K562 (cell line): Measurements from ENCODE around the gene KLHDC10. TPM values are rescaled to one million over a fixed set of nuclear protein-coding genes. Genes with fewer than 3 reads are reported as not detected.
A peak's percentile ranks its signal among the peaks of the same experiment; 100 is the strongest.

ENCODE experiments used
- ATF1 ChIP-seq, 2 experiments: fragments of 450-650 bp in 1 of 2; IDR thresholded peaks; 2 replicates each; pipeline ENCODE4 v1.6.1; 2016; ENCODE audit warnings: missing compliant biosample characterization in 1 of 2, missing genetic modification characterization in 1 of 2
- CBFA2T3 ChIP-seq: fragments of 450-650 bp; IDR thresholded peaks from 2 replicates; pipeline ENCODE4 v1.6.1; 2017
- GATAD2A ChIP-seq: fragments of 450-650 bp; IDR thresholded peaks from 2 replicates; pipeline ENCODE4 v1.6.1; 2017
- HDGF ChIP-seq: fragments of 450-650 bp; IDR thresholded peaks from 2 replicates; pipeline ENCODE4 v1.6.1; 2016
- KDM1A ChIP-seq, 2 experiments: fragments of 450-650 bp; IDR thresholded peaks; 2 replicates each; pipeline ENCODE4 v1.6.1; 2016; ENCODE audit warnings: mild to moderate bottlenecking in 2 of 2
- MCM3 ChIP-seq: fragments of 450-650 bp; IDR thresholded peaks from 2 replicates; pipeline ENCODE4 v1.6.1; 2016
- NR2C2 ChIP-seq, 2 experiments: fragments of 200-800 bp in 1 of 2; sonication (Bioruptor generic) in 1 of 2; sonication (generic) in 1 of 2; formaldehyde crosslinking in 1 of 2; IDR thresholded peaks; 2 replicates each; pipeline versions ENCODE4 v1.6.1 to v1.8.0; 2016 to 2022; ENCODE audit warnings: mild to moderate bottlenecking in 1 of 2, missing compliant biosample characterization in 1 of 2, missing genetic modification characterization in 1 of 2, missing genetic modification reagents in 1 of 2
- SAFB ChIP-seq: fragments of 200-400 bp; formaldehyde crosslinking; IDR thresholded peaks from 2 replicates; pipeline ENCODE4 v1.6.1; 2017; ENCODE audit warnings: low read depth, low read length, borderline replicate concordance
- SMARCA5 ChIP-seq: fragments of 450-650 bp; IDR thresholded peaks from 2 replicates; pipeline ENCODE4 v1.6.1; 2016
- TBL1XR1 ChIP-seq, 2 experiments: IDR thresholded peaks; 2 replicates each; pipeline ENCODE4 v1.6.1; 2012; ENCODE audit warnings: improper control_type of control experiment in 2 of 2, low read length in 2 of 2, mild to moderate bottlenecking in 1 of 2
- ZFX ChIP-seq: sonication (generic); formaldehyde crosslinking; IDR thresholded peaks from 2 replicates; pipeline ENCODE4 v1.8.0; 2022; ENCODE audit warnings: mild to moderate bottlenecking, missing genetic modification reagents, moderate library complexity
- ZKSCAN1 ChIP-seq: fragments of 150-350 bp; IDR thresholded peaks from 2 replicates; pipeline ENCODE4 v1.6.1; 2016; ENCODE audit warnings: low read depth, low read length
- polyA plus RNA-seq, 8 experiments: library from polyadenylated mRNA; depleted of rRNA in 4 of 8; stranded (reverse) in 5 of 8; unstranded in 3 of 8; fragments of >200 nt; fragmentation: Nextera tagmentation in 2 of 8; fragmentation: Illumina TruSeq in 1 of 8; extraction: Ambion mirVana in 2 of 8; extraction: Trizol in 1 of 8; gene quantifications; 2 replicates each; pipeline versions ENCODE4 v1.2.1 to v1.2.3, GENCODE V29; 2011 to 2014; ENCODE audit warnings: inconsistent platforms in 1 of 8, missing spikeins in 1 of 8
- total RNA-seq, 7 experiments: library from RNA; depleted of rRNA in 6 of 7; stranded (reverse); fragments of >200 nt in 6 of 7; fragmentation: Illumina TruSeq in 2 of 7; extraction: Trizol in 2 of 7; gene quantifications; 2 replicates each; pipeline versions ENCODE4 v1.2.1 to v1.2.3, GENCODE V29; 2011 to 2021; ENCODE audit warnings: low replicate concordance in 1 of 7
- TF ChIP-seq, protein P1 (sequence below), 2 experiments: IDR thresholded peaks in 1 of 2; conservative IDR thresholded peaks in 1 of 2; 2 replicates each; pipeline ENCODE4 v1.6.1; 2016; ENCODE audit warnings: low read depth in 2 of 2, mild to moderate bottlenecking in 1 of 2, missing compliant biosample characterization in 1 of 2, missing genetic modification characterization in 1 of 2, moderate library complexity in 1 of 2
- TF ChIP-seq, protein P2 (sequence below), 2 experiments: fragments of 450-650 bp in 1 of 2; IDR thresholded peaks; 2 replicates each; pipeline ENCODE4 v1.6.1; 2011 to 2017; ENCODE audit warnings: low read depth in 2 of 2, antibody characterized with exemption in 1 of 2, borderline replicate concordance in 1 of 2, low read length in 1 of 2, mild to moderate bottlenecking in 1 of 2, mixed read lengths in 1 of 2; ENCODE audit not compliant: control insufficient read depth in 1 of 2
- TF ChIP-seq, protein P3 (sequence below): sonication (generic); formaldehyde crosslinking; IDR thresholded peaks from 2 replicates; pipeline ENCODE4 v1.8.0; 2022; ENCODE audit warnings: mild to moderate bottlenecking, missing genetic modification reagents
- TF ChIP-seq, protein P4 (sequence below): sonication (generic); formaldehyde crosslinking; IDR thresholded peaks from 2 replicates; pipeline ENCODE4 v1.8.1; 2023; ENCODE audit warnings: mild to moderate bottlenecking, missing genetic modification reagents

The KLHDC10 gene
- total and polyA plus RNA-seq, 9 of the 15 experiments (the other 6 are each of a cell fraction or from before 2014, with no cell fraction given), result 9.8 to 80.5 (median 31.4) TPM

DNA sequence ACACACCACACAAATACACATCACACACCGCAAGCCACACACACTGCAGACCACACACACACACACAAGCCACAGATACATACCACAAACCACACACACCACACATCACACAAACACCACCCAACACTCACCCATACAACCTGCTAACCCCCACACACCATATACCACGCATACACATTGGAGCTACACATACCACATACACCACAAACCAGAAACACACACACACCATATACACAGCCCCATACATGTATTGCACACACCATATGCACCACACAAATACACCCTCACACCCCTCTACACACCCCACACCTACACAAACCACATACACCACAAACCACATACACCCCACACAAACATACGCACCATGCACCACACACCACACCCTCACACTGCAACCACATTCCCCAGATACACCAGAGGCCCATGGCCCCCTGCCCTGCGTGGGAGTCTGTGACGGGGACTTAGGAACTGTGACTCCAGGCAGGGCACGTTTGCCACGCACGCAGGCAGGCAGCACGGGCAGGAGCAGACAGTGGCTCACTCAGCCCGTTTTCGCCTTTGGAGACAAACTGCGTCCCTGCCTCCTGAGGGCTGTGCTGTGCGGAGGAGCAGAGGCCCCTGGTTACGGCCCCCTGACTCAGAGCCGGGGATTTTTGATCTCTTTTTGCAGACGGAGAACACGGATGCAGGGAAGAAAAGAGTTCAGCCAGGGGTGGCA is 82.3 kb downstream of the KLHDC10 start (continued):
- TF ChIP-seq, protein P1, sequence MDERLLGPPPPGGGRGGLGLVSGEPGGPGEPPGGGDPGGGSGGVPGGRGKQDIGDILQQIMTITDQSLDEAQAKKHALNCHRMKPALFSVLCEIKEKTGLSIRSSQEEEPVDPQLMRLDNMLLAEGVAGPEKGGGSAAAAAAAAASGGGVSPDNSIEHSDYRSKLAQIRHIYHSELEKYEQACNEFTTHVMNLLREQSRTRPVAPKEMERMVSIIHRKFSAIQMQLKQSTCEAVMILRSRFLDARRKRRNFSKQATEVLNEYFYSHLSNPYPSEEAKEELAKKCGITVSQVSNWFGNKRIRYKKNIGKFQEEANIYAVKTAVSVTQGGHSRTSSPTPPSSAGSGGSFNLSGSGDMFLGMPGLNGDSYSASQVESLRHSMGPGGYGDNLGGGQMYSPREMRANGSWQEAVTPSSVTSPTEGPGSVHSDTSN (CRISPR knock-in tag; IDR thresholded peaks at IDR 0.05; ENCODE audit: low read depth), result no peak
- TF ChIP-seq, protein P1 (tag; conservative IDR thresholded peaks at IDR 0.05; ENCODE audit: low read depth), result no peak
- no peak for TF ChIP-seq ZKSCAN1
- TF ChIP-seq MCM3, result peak; percentile 85; the same call in 1 of the 2 replicates
- 0 out of 4 replicates have a peak, but pooled peaks of 1 of the 2 experiments have one; percentile 33 for TF ChIP-seq KDM1A (IDR thresholded peaks at IDR 0.05)
- TF ChIP-seq, protein P2, sequence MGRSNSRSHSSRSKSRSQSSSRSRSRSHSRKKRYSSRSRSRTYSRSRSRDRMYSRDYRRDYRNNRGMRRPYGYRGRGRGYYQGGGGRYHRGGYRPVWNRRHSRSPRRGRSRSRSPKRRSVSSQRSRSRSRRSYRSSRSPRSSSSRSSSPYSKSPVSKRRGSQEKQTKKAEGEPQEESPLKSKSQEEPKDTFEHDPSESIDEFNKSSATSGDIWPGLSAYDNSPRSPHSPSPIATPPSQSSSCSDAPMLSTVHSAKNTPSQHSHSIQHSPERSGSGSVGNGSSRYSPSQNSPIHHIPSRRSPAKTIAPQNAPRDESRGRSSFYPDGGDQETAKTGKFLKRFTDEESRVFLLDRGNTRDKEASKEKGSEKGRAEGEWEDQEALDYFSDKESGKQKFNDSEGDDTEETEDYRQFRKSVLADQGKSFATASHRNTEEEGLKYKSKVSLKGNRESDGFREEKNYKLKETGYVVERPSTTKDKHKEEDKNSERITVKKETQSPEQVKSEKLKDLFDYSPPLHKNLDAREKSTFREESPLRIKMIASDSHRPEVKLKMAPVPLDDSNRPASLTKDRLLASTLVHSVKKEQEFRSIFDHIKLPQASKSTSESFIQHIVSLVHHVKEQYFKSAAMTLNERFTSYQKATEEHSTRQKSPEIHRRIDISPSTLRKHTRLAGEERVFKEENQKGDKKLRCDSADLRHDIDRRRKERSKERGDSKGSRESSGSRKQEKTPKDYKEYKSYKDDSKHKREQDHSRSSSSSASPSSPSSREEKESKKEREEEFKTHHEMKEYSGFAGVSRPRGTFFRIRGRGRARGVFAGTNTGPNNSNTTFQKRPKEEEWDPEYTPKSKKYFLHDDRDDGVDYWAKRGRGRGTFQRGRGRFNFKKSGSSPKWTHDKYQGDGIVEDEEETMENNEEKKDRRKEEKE (IDR thresholded peaks at IDR 0.05; ENCODE audit: borderline replicate concordance in 1 of 2, control insufficient read depth in 1 of 2, low read depth in 2 of 2, low read length in 1 of 2), result peak in 1 of 2 experiments; percentile 77; a peak in 1 of 4 replicates
- TF ChIP-seq GATAD2A, result 0 out of 2 replicates have a peak, but pooled peaks have one; percentile 50
- TF ChIP-seq ATF1 (CRISPR knock-in tag; IDR thresholded peaks at IDR 0.05), result no peak
- no peak for TF ChIP-seq ATF1 (tag; IDR thresholded peaks at IDR 0.05)
- no peak for TF ChIP-seq SAFB
- peak; percentile 72 for TF ChIP-seq SMARCA5
- TF ChIP-seq, protein P3, sequence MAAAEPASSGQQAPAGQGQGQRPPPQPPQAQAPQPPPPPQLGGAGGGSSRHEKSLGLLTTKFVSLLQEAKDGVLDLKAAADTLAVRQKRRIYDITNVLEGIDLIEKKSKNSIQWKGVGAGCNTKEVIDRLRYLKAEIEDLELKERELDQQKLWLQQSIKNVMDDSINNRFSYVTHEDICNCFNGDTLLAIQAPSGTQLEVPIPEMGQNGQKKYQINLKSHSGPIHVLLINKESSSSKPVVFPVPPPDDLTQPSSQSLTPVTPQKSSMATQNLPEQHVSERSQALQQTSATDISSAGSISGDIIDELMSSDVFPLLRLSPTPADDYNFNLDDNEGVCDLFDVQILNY (CRISPR knock-in tag), result peak; percentile 62; the same call in 1 of the 2 replicates
- TF ChIP-seq CBFA2T3, result peak; percentile 18; the same call in 1 of the 2 replicates
- TF ChIP-seq HDGF, result 0 out of 2 replicates have a peak, but pooled peaks have one; percentile 85
- no peak for TF ChIP-seq TBL1XR1 (IDR thresholded peaks at IDR 0.05; ENCODE audit: low read length in 2 of 2)
- no peak for TF ChIP-seq ZFX (CRISPR knock-in tag)
- TF ChIP-seq, protein P4, sequence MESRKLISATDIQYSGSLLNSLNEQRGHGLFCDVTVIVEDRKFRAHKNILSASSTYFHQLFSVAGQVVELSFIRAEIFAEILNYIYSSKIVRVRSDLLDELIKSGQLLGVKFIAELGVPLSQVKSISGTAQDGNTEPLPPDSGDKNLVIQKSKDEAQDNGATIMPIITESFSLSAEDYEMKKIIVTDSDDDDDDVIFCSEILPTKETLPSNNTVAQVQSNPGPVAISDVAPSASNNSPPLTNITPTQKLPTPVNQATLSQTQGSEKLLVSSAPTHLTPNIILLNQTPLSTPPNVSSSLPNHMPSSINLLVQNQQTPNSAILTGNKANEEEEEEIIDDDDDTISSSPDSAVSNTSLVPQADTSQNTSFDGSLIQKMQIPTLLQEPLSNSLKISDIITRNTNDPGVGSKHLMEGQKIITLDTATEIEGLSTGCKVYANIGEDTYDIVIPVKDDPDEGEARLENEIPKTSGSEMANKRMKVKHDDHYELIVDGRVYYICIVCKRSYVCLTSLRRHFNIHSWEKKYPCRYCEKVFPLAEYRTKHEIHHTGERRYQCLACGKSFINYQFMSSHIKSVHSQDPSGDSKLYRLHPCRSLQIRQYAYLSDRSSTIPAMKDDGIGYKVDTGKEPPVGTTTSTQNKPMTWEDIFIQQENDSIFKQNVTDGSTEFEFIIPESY (CRISPR knock-in tag), result peak; percentile 65; the same call in 1 of the 2 replicates
- TF ChIP-seq NR2C2 (CRISPR knock-in tag; IDR thresholded peaks at IDR 0.05), result peak; percentile 61
- TF ChIP-seq NR2C2 (tag; IDR thresholded peaks at IDR 0.05), result no peak
